ENCODE data around the gene AGAP2.

Gene AGAP2

DNA sequence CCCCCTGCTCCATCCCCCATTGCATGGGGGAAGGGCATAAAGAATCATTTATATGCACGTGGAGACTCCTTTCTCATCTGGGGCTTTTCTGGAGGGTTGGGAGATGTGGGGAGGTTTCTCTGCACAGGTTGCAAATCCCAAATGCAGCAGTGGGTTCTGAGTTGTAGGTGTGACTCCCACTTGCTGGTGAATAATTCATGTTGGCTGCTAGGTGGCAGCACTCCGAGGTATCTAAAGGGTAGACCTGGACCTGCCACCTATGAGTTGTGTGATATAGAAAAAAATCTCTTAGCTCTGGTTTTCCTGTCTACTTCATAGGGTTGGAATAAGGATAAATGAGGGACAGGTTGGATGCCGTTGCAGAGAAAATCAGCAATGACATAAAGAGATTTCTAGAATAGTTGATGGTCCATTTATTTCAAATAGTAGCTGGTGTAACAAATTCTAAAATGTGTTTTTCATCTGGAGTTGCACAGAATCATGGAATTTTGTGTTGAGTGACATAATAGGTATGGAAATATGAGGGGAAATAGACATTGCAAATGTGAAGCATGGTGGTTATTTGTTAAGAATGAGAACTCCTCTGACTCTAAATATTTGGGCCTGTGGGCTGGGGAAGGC, 20.9 kb upstream of the AGAP2 start:
- Histone ChIP-seq H3K27me3 (ENCODE audit: insufficient read depth, low read length, poor library complexity, severe bottlenecking) (no peaks in the 10 kb centered on the region), H3K4me3 (ENCODE audit: low read length, poor library complexity, severe bottlenecking) (no peak overlapping the region), H4K20me1 (ENCODE audit: insufficient read depth, low read length, poor library complexity, severe bottlenecking) (peaks cover 20% of the 10 kb centered on the region)

DNA sequence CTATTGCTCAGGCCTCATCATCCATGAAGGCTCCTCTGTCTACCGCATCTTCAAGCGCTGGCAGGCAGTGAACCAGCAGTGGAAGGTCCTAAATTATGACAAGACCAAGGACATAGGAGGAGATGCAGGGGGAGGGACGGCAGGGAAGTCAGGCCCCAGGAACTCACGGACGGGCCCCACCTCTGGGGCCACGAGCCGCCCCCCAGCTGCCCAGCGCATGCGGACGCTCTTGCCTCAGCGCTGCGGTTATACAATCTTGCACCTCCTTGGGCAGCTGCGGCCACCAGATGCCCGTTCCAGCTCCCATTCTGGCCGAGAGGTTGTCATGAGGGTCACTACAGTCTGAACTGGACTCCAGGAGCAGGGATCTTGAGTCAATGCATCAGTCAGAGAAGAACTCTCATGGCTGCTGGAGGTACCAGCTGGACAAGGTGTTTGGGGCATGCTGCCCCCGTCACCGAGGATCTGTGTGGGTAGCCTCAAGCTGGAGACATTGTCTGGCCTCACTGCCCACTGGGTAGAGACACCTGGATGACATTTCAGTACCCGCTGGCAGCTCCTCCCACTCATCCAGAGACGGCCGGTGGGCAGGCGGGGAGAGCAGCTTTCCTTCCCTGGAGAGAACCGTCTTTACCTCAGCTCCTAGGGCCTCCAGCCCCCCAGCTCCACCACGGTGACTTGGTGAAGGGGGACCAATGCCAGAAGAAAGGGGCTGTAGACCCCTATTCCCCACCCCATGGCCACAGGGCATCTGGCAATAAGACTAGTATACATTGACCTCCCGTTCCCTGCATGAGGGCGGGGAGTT, 20.2 kb upstream of the AGAP2 start:
- Histone ChIP-seq H3K27me3 (ENCODE audit: insufficient read depth, low read length, poor library complexity, severe bottlenecking) (no peaks in the 10 kb centered on the region), H3K9me3 (ENCODE audit: insufficient read depth, low read depth, low read length) (no peaks in the 10 kb centered on the region), H3F3A (ENCODE audit: low read depth) (peaks cover 5% of the 10 kb centered on the region), H3K36me3 (ENCODE audit: insufficient read depth, low read length) (no peaks in the 10 kb centered on the region; the same call in 1 of the 2 replicates), H2AFZ (ENCODE audit: low read length) (no peak overlapping the region), H3K4me3 (ENCODE audit: low read length, poor library complexity, severe bottlenecking) (no peak overlapping the region), H4K20me1 (ENCODE audit: insufficient read depth, low read length, poor library complexity, severe bottlenecking) (peaks cover 20% of the 10 kb centered on the region), H3K79me2 (ENCODE audit: insufficient read depth, low read length) (peaks cover 14% of the 10 kb centered on the region), H3K4me1 (ENCODE audit: insufficient read depth, low read length, poor library complexity, severe bottlenecking) (peaks cover 16% of the 10 kb centered on the region), H3K9ac (ENCODE audit: low read depth, low read length, poor library complexity, severe bottlenecking) (no peak overlapping the region), H3K9me2 (replicated peaks; ENCODE audit: low read depth, low read length) (no peaks in the 10 kb centered on the region), H3K4me2 (ENCODE audit: low read depth, low read length, poor library complexity, severe bottlenecking) (no peak overlapping the region)
- TF ChIP-seq, protein P1, sequence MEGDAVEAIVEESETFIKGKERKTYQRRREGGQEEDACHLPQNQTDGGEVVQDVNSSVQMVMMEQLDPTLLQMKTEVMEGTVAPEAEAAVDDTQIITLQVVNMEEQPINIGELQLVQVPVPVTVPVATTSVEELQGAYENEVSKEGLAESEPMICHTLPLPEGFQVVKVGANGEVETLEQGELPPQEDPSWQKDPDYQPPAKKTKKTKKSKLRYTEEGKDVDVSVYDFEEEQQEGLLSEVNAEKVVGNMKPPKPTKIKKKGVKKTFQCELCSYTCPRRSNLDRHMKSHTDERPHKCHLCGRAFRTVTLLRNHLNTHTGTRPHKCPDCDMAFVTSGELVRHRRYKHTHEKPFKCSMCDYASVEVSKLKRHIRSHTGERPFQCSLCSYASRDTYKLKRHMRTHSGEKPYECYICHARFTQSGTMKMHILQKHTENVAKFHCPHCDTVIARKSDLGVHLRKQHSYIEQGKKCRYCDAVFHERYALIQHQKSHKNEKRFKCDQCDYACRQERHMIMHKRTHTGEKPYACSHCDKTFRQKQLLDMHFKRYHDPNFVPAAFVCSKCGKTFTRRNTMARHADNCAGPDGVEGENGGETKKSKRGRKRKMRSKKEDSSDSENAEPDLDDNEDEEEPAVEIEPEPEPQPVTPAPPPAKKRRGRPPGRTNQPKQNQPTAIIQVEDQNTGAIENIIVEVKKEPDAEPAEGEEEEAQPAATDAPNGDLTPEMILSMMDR (conservative IDR thresholded peaks at IDR 0.05; ENCODE audit: low read length) = no peak
- no peak for TF ChIP-seq EZH2phosphoT487 (IDR thresholded peaks at IDR 0.05; ENCODE audit: borderline replicate concordance)

More for the DNA sequence above, 20.9 kb upstream of the AGAP2 start:
- no peak overlapping the region for H3K9ac ChIP-seq (ENCODE audit: low read depth, low read length, poor library complexity, severe bottlenecking)
- H3K4me1 ChIP-seq (ENCODE audit: insufficient read depth, low read length, poor library complexity, severe bottlenecking) = peaks cover 9% of the 10 kb centered on the region
- no peaks in the 10 kb centered on the region; the same call in 1 of the 2 replicates for H3K36me3 ChIP-seq (ENCODE audit: insufficient read depth, low read length)
- no peak overlapping the region for H2AFZ ChIP-seq (ENCODE audit: low read length)
- H3K9me3 ChIP-seq (ENCODE audit: insufficient read depth, low read depth, low read length) = no peaks in the 10 kb centered on the region
- no peaks in the 10 kb centered on the region for H3K9me2 ChIP-seq (replicated peaks; ENCODE audit: low read depth, low read length)
- H3K79me2 ChIP-seq (ENCODE audit: insufficient read depth, low read length) = peaks cover 14% of the 10 kb centered on the region
- no peaks in the 10 kb centered on the region for H3F3A ChIP-seq (ENCODE audit: low read depth)
- TF ChIP-seq, protein P1 (conservative IDR thresholded peaks at IDR 0.05; ENCODE audit: low read length) = peak; percentile 73
- TF ChIP-seq EZH2phosphoT487 (IDR thresholded peaks at IDR 0.05; ENCODE audit: borderline replicate concordance) = no peak
- H3K4me2 ChIP-seq (ENCODE audit: low read depth, low read length, poor library complexity, severe bottlenecking) = no peak overlapping the region

DNA sequence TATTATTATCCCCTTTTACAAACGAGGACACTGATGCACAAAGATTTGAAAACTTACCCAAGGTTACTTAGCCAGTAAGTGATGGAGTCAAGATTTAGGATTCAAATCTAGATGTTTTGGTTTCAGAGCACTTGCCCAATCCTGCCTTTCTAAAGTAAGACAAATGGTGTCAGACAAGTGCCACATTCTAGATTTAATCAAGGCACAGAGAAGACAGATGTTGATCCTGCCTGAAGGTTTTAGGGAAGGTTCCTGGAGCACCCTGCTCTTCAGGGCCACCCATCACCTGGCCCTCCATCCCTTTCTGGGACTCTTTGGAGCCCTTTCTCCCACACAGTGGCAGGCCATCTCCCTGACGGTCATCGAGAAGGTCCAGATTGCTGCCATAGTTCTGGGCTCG, 19.2 kb upstream of the AGAP2 start:
- H3K9me3 ChIP-seq (ENCODE audit: insufficient read depth, low read depth, low read length) = no peaks in the 10 kb centered on the region
- H3K79me2 ChIP-seq (ENCODE audit: insufficient read depth, low read length) = peaks cover 14% of the 10 kb centered on the region
- peaks cover 7% of the 10 kb centered on the region for H3F3A ChIP-seq (ENCODE audit: low read depth)
- H3K4me2 ChIP-seq (ENCODE audit: low read depth, low read length, poor library complexity, severe bottlenecking) = no peak overlapping the region
- H3K4me1 ChIP-seq (ENCODE audit: insufficient read depth, low read length, poor library complexity, severe bottlenecking) = peaks cover 21% of the 10 kb centered on the region
- peaks cover 20% of the 10 kb centered on the region for H4K20me1 ChIP-seq (ENCODE audit: insufficient read depth, low read length, poor library complexity, severe bottlenecking)
- H3K27me3 ChIP-seq (ENCODE audit: insufficient read depth, low read length, poor library complexity, severe bottlenecking) = no peaks in the 10 kb centered on the region
- no peak overlapping the region for H3K4me3 ChIP-seq (ENCODE audit: low read length, poor library complexity, severe bottlenecking)
- TF ChIP-seq, protein P1 (conservative IDR thresholded peaks at IDR 0.05; ENCODE audit: low read length) = no peak
- no peak for TF ChIP-seq EZH2phosphoT487 (IDR thresholded peaks at IDR 0.05; ENCODE audit: borderline replicate concordance)
- no peak overlapping the region for H3K9ac ChIP-seq (ENCODE audit: low read depth, low read length, poor library complexity, severe bottlenecking)
- H3K9me2 ChIP-seq (replicated peaks; ENCODE audit: low read depth, low read length) = no peaks in the 10 kb centered on the region
- no peak overlapping the region for H2AFZ ChIP-seq (ENCODE audit: low read length)
- no peaks in the 10 kb centered on the region; the same call in 1 of the 2 replicates for H3K36me3 ChIP-seq (ENCODE audit: insufficient read depth, low read length)

Measured in Loucy (cell line).